ENCODE results near the gene FGFRL1. TPM values are rescaled to one million over a fixed set of nuclear protein-coding genes. Genes with fewer than 3 reads are reported as not detected.
A peak's percentile ranks its signal among the peaks of the same experiment; 100 is the strongest.

FGFRL1 gene
- polyA plus RNA-seq, 1 donor (not counting 4 experiments of a cell fraction or from before 2014, with no cell fraction given): 2.8 TPM

- no peak overlapping the region for H3K27ac ChIP-seq (ENCODE audit: control insufficient read depth, insufficient read depth, low read length)
- no peak for FAIRE-seq
- peak overlapping the region; percentile 71 for H3K9ac ChIP-seq (ENCODE audit: control insufficient read depth, extremely low read depth, insufficient read depth, low read length)
- peaks cover 0 to 2% of the 10 kb centered on the region in 2 experiments for H3K36me3 ChIP-seq (ENCODE audit: control insufficient read depth in 2 of 2, extremely low read depth in 1 of 2, insufficient read depth in 2 of 2, low read length in 2 of 2)
- no peak for DNase-seq (ENCODE audit: low read depth, low spot score)
- no peaks in the 10 kb centered on the region for H3K9me1 ChIP-seq (ENCODE audit: control insufficient read depth, extremely low read depth, insufficient read depth, low read length)
- peaks cover 5% of the 10 kb centered on the region for H3K27me3 ChIP-seq (ENCODE audit: control insufficient read depth, extremely low read depth, insufficient read depth, low read length)
- peak overlapping the region; percentile 80 for H3K4me2 ChIP-seq (ENCODE audit: control insufficient read depth, extremely low read depth, insufficient read depth, low read depth, low read length)
- no peaks in the 10 kb centered on the region for H3K79me2 ChIP-seq (ENCODE audit: control insufficient read depth, insufficient read depth, low read length)
- H3K4me3 ChIP-seq (ENCODE audit: control insufficient read depth in 2 of 3, extremely low read depth in 1 of 3, insufficient read depth in 2 of 3, low read depth in 1 of 3, low read length in 3 of 3): peak overlapping the region; percentile 63 to 74 (median 71)
- peaks cover 3% of the 10 kb centered on the region for H4K20me1 ChIP-seq (ENCODE audit: control insufficient read depth, extremely low read depth, insufficient read depth, low read length)
- peaks cover 19% of the 10 kb centered on the region for H3K4me1 ChIP-seq (ENCODE audit: control insufficient read depth, extremely low read depth, insufficient read depth, low read length)
- no peak overlapping the region for H2AFZ ChIP-seq (ENCODE audit: control insufficient read depth, low read length)
- dilution Hi-C loops (cut with MboI; ENCODE audit: extremely low pct_ligation_motif_present, low sequenced_read_pairs): no loop called here
- H3K9me3 ChIP-seq (ENCODE audit: control insufficient read depth, low read depth, low read length): no peaks in the 10 kb centered on the region
- TF ChIP-seq EZH2 (IDR thresholded peaks at IDR 0.05; ENCODE audit: low read length): no peak
- TF ChIP-seq CTCF (optimal IDR thresholded peaks at IDR 0.05 in 1 of 3, IDR thresholded peaks at IDR 0.05 in 1 of 3, conservative IDR thresholded peaks at IDR 0.05 in 1 of 3; ENCODE audit: extremely low read depth in 1 of 3, insufficient read depth in 2 of 3, low read length in 3 of 3): no peak
Observed at GRCh38 chr4:971666-972500, 39.5 kb upstream of the FGFRL1 start.

GRCh38 chr4:972651-973424, 38.6 kb upstream of the FGFRL1 start:
- dilution Hi-C loops (cut with MboI; ENCODE audit: extremely low pct_ligation_motif_present, low sequenced_read_pairs): no loop called here
- Histone ChIP-seq H3K79me2 (ENCODE audit: control insufficient read depth, insufficient read depth, low read length) (no peaks in the 10 kb centered on the region), H3K4me3 (ENCODE audit: control insufficient read depth in 2 of 3, extremely low read depth in 1 of 3, insufficient read depth in 2 of 3, low read depth in 1 of 3, low read length in 3 of 3) (peak overlapping the region; percentile 63 to 74 (median 71)), H3K27me3 (ENCODE audit: control insufficient read depth, extremely low read depth, insufficient read depth, low read length) (peaks cover 5% of the 10 kb centered on the region), H3K9me1 (ENCODE audit: control insufficient read depth, extremely low read depth, insufficient read depth, low read length) (no peaks in the 10 kb centered on the region), H3K4me1 (ENCODE audit: control insufficient read depth, extremely low read depth, insufficient read depth, low read length) (peaks cover 19% of the 10 kb centered on the region), H3K36me3 (ENCODE audit: control insufficient read depth in 2 of 2, extremely low read depth in 1 of 2, insufficient read depth in 2 of 2, low read length in 2 of 2) (peaks cover 0 to 2% of the 10 kb centered on the region in 2 experiments), H3K4me2 (ENCODE audit: control insufficient read depth, extremely low read depth, insufficient read depth, low read depth, low read length) (peak overlapping the region; percentile 80), H3K27ac (ENCODE audit: control insufficient read depth, insufficient read depth, low read length) (no peak overlapping the region), H4K20me1 (ENCODE audit: control insufficient read depth, extremely low read depth, insufficient read depth, low read length) (peaks cover 3% of the 10 kb centered on the region), H3K9ac (ENCODE audit: control insufficient read depth, extremely low read depth, insufficient read depth, low read length) (peak overlapping the region; percentile 71), H2AFZ (ENCODE audit: control insufficient read depth, low read length) (peak overlapping the region; percentile 49), H3K9me3 (ENCODE audit: control insufficient read depth, low read depth, low read length) (no peaks in the 10 kb centered on the region)
- FAIRE-seq (no peak), DNase-seq (ENCODE audit: low read depth, low spot score) (no peak)
- TF ChIP-seq CTCF (optimal IDR thresholded peaks at IDR 0.05 in 1 of 3, IDR thresholded peaks at IDR 0.05 in 1 of 3, conservative IDR thresholded peaks at IDR 0.05 in 1 of 3; ENCODE audit: extremely low read depth in 1 of 3, insufficient read depth in 2 of 3, low read length in 3 of 3) (no peak), EZH2 (IDR thresholded peaks at IDR 0.05; ENCODE audit: low read length) (no peak)

Measured in keratinocyte (primary cell).